ENCODE measurements around the gene KIAA1671.

- TF ChIP-seq, protein P1, sequence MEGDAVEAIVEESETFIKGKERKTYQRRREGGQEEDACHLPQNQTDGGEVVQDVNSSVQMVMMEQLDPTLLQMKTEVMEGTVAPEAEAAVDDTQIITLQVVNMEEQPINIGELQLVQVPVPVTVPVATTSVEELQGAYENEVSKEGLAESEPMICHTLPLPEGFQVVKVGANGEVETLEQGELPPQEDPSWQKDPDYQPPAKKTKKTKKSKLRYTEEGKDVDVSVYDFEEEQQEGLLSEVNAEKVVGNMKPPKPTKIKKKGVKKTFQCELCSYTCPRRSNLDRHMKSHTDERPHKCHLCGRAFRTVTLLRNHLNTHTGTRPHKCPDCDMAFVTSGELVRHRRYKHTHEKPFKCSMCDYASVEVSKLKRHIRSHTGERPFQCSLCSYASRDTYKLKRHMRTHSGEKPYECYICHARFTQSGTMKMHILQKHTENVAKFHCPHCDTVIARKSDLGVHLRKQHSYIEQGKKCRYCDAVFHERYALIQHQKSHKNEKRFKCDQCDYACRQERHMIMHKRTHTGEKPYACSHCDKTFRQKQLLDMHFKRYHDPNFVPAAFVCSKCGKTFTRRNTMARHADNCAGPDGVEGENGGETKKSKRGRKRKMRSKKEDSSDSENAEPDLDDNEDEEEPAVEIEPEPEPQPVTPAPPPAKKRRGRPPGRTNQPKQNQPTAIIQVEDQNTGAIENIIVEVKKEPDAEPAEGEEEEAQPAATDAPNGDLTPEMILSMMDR (IDR thresholded peaks at IDR 0.05): no peak
- TF ChIP-seq POLR2A (IDR thresholded peaks at IDR 0.05) (no peak), EP300 (IDR thresholded peaks at IDR 0.05) (no peak), POLR2AphosphoS5 (IDR thresholded peaks at IDR 0.05) (no peak)
These were observed 222.4 kb downstream of the KIAA1671 start for GRCh38 chr22:25174888-25175411.

All from gastroesophageal sphincter (tissue), 3 donors.